Measurements from ENCODE around the gene DOHH. TPM values are rescaled to one million over a fixed set of nuclear protein-coding genes. Genes with fewer than 3 reads are reported as not detected.

Gene DOHH
- total RNA-seq, 1 experiment from 2014 or later: 24.9 TPM

DNA sequence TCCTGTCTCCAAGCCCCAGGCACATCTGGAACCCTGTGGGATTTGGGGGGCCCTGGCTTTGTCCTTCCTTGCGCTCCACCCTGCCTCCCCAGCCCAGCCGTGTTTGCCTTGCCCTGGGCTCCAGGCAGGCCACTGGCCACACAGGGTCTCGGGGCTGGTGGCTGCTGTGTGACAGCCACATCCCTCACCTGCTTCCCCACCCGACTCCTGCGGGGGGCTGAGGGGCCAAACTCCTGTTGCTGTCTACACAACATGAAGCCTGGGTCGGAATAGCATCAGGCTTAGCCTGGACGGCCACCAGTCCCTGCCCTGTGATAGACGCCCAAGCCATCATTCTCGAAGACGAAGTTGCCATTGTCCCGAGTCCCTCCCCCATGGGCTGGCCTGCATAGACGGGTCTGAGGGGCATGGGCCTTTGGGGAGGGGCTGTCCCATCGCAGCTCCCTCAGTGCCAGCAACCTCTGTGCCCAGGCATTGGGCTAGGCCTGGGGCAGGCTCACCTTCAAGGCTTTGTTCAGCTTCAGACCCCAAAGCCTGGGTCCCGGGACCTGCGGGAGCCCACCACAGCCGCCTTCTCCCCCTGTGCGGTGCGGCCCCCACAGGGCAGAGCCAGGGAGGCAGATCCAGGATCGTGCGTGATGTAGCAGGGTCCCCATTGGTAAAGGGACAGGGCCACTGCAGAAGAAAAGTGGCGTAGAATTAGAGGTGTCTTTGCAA is 23.0 kb upstream of the DOHH start:
- in situ Hi-C loops (cut with HindIII; ENCODE audit: low pct_unique_long_range_greater_than_20kb, low sequenced_read_pairs): no loop called here
- Histone ChIP-seq H3K27ac (ENCODE audit: low read length) (no peak overlapping the region), H3K4me3 (ENCODE audit: low read depth in 2 of 2, low read length in 2 of 2) (no peak overlapping the region), H3K27me3 (ENCODE audit: control insufficient read depth, insufficient read depth, low read length) (no peaks in the 10 kb centered on the region), H3K36me3 (ENCODE audit: control insufficient read depth, insufficient read depth, low read length) (no peaks in the 10 kb centered on the region), H3K9me3 (ENCODE audit: control insufficient read depth, insufficient read depth, low read depth, low read length) (no peaks in the 10 kb centered on the region), H3K4me1 (ENCODE audit: control insufficient read depth, insufficient read depth, low read length) (no peaks in the 10 kb centered on the region)
- ChIA-PET POLR2A (no interaction called here), CTCF (no interaction called here)
- BruUV-seq (replicated peaks): no TSS peak
- intact Hi-C loops (cut with micrococcal nuclease; ENCODE audit: unreplicated experiment): no loop called here
- DNase-seq (ENCODE audit: low read depth, low spot score) (no peak), ATAC-seq (no peak)
- TF ChIP-seq, protein P1, sequence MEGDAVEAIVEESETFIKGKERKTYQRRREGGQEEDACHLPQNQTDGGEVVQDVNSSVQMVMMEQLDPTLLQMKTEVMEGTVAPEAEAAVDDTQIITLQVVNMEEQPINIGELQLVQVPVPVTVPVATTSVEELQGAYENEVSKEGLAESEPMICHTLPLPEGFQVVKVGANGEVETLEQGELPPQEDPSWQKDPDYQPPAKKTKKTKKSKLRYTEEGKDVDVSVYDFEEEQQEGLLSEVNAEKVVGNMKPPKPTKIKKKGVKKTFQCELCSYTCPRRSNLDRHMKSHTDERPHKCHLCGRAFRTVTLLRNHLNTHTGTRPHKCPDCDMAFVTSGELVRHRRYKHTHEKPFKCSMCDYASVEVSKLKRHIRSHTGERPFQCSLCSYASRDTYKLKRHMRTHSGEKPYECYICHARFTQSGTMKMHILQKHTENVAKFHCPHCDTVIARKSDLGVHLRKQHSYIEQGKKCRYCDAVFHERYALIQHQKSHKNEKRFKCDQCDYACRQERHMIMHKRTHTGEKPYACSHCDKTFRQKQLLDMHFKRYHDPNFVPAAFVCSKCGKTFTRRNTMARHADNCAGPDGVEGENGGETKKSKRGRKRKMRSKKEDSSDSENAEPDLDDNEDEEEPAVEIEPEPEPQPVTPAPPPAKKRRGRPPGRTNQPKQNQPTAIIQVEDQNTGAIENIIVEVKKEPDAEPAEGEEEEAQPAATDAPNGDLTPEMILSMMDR (IDR thresholded peaks at IDR 0.05): no peak
- TF ChIP-seq TCF7L2 (IDR thresholded peaks at IDR 0.05; ENCODE audit: low read depth, low read length) (no peak), SIN3A (IDR thresholded peaks at IDR 0.05; ENCODE audit: borderline replicate concordance, insufficient read depth, low read depth, low read length) (no peak), POLR2AphosphoS5 (IDR thresholded peaks at IDR 0.05; ENCODE audit: low read depth, low read length) (no peak)
- TF ChIP-seq, protein P2, sequence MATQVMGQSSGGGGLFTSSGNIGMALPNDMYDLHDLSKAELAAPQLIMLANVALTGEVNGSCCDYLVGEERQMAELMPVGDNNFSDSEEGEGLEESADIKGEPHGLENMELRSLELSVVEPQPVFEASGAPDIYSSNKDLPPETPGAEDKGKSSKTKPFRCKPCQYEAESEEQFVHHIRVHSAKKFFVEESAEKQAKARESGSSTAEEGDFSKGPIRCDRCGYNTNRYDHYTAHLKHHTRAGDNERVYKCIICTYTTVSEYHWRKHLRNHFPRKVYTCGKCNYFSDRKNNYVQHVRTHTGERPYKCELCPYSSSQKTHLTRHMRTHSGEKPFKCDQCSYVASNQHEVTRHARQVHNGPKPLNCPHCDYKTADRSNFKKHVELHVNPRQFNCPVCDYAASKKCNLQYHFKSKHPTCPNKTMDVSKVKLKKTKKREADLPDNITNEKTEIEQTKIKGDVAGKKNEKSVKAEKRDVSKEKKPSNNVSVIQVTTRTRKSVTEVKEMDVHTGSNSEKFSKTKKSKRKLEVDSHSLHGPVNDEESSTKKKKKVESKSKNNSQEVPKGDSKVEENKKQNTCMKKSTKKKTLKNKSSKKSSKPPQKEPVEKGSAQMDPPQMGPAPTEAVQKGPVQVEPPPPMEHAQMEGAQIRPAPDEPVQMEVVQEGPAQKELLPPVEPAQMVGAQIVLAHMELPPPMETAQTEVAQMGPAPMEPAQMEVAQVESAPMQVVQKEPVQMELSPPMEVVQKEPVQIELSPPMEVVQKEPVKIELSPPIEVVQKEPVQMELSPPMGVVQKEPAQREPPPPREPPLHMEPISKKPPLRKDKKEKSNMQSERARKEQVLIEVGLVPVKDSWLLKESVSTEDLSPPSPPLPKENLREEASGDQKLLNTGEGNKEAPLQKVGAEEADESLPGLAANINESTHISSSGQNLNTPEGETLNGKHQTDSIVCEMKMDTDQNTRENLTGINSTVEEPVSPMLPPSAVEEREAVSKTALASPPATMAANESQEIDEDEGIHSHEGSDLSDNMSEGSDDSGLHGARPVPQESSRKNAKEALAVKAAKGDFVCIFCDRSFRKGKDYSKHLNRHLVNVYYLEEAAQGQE (IDR thresholded peaks at IDR 0.05; ENCODE audit: insufficient read depth in 1 of 2, low read depth in 2 of 2, low read length in 1 of 2): no peak

DNA sequence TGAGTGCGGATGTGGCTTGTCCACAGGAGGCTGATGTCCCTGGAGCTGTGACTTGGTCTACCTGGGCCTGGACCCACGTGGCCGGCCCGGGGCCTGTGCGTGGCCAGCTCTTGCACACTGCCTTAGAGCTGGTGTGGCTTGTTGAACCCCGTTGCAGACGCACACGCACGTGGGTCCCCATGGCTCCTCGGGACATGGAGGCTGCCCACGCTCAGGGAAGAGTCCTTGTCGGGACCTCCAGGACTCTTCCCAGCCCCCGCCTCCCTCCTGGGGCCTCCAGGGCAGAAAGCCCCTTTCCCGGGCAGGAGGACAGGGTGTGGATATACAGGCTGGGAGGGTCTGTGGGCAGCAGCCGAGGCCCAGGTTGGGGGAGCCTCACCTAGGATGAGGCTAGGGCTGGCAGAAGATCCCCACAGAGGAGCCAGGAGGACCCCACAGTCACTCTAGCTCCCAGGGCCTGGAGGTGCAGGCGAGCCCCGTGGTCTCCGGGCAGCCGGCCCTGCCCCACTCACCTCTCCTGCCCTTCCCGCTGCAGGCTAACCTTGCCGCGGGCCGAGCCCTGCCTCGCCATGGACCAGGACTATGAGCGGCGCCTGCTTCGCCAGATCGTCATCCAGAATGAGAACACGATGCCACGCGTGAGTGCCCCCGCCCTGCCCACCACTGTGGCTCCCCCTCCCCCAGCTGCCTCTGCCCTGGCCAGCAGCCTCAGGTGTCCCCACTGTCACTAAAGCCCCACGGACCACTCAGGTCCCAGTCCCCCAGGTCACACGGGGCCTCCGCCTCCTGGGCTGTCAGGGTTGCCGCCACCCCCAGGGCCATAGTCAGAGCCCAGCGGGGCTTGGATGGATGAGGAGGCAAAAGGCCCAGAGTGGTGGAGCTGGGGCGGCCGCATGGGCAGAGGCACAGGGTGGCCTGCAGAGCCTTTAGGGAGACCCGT is 22.2 kb upstream of the DOHH start:
- Histone ChIP-seq H3K4me1 (ENCODE audit: control insufficient read depth, insufficient read depth, low read length) (no peaks in the 10 kb centered on the region), H3K9me3 (ENCODE audit: control insufficient read depth, insufficient read depth, low read depth, low read length) (no peaks in the 10 kb centered on the region), H3K4me3 (ENCODE audit: low read depth in 2 of 2, low read length in 2 of 2) (no peak overlapping the region), H3K27ac (ENCODE audit: low read length) (no peak overlapping the region), H3K36me3 (ENCODE audit: control insufficient read depth, insufficient read depth, low read length) (no peaks in the 10 kb centered on the region), H3K27me3 (ENCODE audit: control insufficient read depth, insufficient read depth, low read length) (no peaks in the 10 kb centered on the region)
- TF ChIP-seq SIN3A (IDR thresholded peaks at IDR 0.05; ENCODE audit: borderline replicate concordance, insufficient read depth, low read depth, low read length): no peak
- in situ Hi-C loops (cut with HindIII; ENCODE audit: low pct_unique_long_range_greater_than_20kb, low sequenced_read_pairs) (no loop called here), intact Hi-C loops (cut with micrococcal nuclease; ENCODE audit: unreplicated experiment) (no loop called here)
- POLR2A ChIA-PET: no interaction called here
- no peak for DNase-seq (ENCODE audit: low read depth, low spot score)
- CTCF ChIA-PET: no interaction called here
- ATAC-seq: no peak
- BruUV-seq (replicated peaks): no TSS peak

Measured in Panc1 (cell line).